IPS-NIHi7 (cell line): ENCODE data around the gene RPTOR.

ENCODE experiments used
- DNase-seq: peaks from one replicate; pipeline ENCODE4 v3.0.0; 2012; ENCODE audit warnings: mixed read lengths; ENCODE audit errors: extremely low spot score

RPTOR gene

DNA sequence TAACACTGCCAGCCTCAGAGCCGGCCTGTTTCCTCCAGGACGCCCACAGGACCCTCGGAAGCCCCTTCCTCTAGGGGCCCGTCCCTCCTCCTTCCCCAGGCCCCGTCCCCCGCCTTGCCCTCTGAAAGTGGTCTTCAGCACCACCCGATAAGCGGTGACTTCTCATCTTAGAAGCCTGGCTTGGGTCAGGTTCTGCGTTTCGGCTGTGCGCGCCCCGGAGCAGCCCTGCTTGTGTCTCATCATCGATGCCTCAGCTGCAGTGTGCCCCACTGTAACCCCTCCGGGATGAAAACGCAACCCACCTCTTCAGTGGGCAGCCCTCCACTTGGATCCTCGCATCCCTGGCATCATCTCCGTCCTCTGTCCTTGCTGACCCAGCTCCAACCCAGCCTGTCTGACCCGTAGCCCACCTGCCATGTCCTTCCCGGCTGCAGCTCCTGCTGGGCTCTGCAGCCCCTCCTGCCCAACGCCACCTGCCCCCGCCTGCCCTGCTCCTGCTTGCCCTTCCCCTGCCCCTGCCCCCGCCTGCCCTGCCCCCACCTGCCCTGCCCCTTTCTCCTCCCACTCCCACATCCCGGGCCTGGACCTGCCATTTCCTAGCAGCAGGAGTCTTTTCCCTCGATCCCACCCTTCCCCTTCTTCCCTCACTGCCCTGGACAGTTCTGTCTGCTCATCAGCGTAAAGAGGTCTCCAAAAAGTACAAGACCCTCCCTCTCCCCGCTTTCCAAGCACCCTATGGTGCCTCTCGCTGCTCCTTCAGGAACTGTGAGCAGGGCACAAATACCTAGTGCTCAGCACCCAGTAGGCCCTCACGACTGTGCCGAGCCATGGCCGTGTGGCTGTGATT, 334.5 kb downstream of the RPTOR start:
- DNase-seq, result no peak

GRCh38 chr17:80879723-80880647, 335.3 kb downstream of the RPTOR start:
- DNase-seq, result no peak

DNA sequence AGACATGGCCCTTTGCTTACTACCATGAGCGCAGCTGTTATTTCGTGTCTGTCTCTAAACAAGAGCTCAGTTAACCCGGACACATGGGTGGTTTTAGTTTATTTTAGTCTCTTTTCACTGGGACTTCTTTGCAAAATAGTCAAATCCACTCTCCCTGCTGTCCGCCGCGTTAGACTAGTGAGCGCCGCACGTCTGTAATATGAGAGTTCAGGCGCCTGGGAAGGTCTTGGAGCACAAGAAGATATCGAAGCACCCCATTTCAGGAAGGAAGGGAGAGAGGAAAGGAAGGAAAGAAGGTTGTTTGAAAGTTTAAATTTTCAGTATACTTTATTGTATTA, 336.0 kb downstream of the RPTOR start:
- DNase-seq, result no peak

DNA sequence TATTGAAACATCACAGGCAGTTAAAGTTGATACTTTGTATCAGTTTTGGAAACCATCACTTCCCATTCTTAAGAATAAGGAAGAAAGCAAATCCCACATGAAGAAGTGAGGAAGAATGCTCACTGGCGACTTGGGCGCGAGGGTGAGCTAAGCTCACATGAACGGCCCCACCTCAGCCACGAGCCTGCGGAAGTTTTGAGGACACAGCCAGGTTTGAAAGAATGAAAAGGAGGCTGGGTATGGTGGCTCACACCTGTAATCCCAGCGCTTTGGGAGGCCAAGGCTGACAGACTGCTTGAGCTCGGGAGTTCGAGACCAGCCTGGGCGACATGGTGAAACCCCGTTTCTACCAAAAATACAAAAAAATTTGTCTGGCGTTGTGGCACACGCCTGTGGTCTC, 336.7 kb downstream of the RPTOR start:
- no peak for DNase-seq

- DNase-seq, result no peak
Measured at GRCh38 chr17:80882323-80882722, 337.7 kb downstream of the RPTOR start.

- no peak for DNase-seq
Measured at GRCh38 chr17:80882926-80883685, 338.5 kb downstream of the RPTOR start.

DNA sequence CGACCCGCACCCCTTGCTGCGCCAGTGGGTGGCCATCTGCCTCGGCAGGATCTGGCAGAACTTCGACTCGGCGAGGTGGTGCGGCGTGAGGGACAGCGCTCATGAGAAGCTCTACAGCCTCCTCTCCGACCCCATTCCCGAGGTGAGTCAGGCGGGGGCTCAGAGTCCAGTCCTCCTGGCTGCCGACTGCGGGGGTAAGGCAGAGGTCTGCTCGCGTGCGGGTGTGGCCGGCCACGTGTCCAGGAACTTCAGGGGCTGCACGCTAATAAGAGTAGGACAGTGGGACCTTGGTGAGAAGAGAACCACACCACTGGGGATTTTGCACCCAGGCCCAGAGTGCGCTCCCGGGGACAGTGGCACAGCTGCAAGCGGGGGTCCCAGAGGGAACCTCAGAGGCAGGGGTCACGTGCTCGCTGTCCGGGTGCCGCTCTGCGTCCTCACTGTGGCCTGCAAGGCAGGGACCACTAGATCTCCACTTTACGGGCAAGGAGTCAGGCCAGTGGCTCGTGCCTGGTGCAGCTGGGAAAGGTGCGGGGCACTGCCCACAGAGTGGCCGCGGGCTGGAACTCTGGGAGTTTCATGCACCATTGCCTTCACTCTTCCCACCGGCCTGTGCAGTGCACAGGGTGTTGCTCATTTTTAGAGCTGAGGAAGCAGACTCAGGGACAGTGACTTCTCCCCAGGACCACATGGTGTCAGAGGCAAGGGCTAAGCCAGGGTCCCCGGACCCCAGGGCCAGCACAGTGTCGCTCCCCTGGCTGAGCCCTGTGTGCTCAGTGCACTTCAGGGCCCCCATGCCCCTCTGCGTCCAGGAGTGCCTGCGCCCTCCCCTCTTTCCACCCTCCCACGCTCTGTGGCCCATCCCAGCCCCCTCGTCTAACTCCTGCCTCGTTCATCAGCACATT, 339.4 kb downstream of the RPTOR start:
- DNase-seq, result no peak

- DNase-seq, result no peak
Measured at GRCh38 chr17:80884811-80885210, 340.2 kb downstream of the RPTOR start.

GRCh38 chr17:80885947-80886582, 341.4 kb downstream of the RPTOR start:
- no peak for DNase-seq

DNA sequence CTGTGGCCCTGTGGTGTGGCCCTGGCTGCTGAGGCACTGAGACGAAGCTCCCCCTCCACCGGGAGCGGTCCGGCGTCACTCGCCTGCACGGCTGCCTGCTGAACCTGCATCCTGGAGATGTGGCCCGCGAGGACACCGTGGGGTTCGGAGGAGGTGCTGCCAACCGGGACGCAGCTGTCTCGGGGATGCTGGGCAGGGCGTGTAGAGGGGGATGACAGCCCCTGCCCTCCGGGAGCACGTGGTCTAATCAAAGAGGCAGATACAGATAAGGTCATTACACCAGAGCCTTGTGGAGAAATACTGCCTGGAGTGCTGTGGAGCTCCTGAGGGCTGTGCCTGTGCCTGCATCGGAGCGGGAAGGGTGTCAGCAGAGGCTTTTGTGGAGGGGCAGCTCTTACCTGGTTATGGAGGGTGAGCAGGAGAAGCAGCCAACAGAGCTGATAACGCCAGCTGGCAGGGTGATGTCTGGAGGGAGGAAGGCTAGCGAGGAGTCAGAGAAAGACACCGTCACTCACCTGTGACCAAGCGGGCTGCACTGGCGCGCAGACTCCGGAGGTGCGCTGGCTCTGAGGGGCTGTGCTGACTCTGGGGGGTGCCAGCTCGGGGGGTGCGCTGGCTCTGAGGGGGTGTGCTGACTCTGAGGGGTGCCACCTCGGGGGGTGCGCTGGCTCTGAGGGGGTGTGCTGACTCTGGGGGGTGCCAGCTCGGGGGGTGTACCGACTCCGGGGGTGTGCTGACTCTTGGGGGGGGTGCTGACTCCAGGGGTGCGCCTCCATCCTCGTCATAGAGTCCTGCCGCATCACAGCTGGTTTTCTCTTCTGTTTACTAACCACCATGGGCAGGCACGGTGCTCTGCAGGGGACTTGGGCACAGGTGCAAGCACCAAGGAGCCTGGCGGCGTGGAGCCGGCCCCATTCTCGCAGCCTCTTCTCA, 342.3 kb downstream of the RPTOR start:
- no peak for DNase-seq

DNA sequence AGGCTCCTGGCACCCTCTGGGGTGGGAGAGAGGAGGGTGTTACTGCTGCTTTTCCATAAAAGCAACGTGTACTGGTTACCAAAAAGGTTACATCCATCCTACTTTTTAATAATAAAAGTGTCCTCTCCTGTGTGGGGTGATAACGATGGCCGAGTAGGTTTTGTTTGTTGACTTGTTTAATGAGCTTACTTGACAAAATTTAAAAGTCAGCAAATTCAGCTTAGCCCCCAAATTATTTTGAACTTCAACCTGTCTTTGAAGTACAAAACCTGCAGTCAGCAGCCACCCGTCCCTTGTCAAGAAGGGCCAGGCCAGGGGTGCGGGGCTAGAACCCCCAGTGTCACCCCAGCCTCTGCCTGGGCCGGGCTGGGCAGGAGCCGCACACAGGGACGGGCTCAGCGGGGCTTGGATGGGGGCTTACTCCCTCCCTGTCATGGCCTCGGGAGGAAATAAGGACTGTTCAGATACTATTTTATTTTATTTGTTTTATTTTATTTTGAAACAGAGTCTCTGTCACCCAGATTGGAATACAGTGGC, 343.1 kb downstream of the RPTOR start:
- DNase-seq, result no peak

- no peak for DNase-seq
Measured at GRCh38 chr17:80888276-80889160, 343.9 kb downstream of the RPTOR start.

DNA sequence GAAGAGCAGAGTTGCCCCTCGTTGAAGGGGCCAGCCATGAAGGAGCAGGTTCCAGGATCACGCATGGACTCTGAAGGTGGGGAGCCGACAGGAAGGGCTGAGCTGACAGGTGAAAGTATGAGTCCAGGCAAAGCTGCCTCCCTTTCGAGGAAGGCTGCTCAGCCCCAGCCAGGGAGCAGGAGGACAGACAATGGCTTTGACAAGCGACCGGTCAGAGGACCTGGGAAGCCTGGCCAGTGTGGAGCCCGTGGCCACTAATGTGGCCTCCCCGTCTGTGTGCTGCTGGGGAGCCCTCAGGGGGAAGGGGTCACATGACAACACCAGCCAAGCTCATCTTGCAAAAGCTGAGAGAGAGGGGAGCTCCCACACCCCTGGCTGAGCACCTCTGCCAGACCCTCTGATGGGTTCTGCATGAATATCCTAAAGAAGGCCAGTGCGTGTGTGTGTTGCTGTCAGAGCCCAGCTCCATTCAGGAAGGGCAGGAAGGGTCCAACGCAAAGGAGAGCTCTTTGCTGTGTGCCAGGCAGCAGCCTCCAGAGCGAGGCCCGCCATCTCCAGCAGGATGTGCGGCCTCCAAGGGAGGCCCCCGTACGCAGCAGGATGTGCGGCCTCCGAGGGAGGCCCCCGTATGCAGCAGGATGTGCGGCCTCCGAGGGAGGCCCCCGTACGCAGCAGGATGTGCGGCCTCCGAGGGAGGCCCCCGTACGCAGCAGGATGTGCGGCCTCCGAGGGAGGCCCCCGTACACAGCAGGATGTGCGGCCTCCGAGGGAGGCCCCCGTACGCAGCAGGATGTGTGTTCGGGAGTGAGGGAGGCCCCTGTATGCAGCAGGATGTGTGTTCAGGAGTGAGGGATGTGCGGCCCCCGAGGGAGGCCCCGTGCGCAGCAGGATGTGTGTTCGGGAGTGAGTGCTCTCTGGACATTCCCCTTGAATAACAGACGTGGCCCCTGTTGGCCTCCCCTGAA, 344.9 kb downstream of the RPTOR start:
- DNase-seq, result no peak

GRCh38 chr17:80890196-80890920, 345.7 kb downstream of the RPTOR start:
- no peak for DNase-seq

DNA sequence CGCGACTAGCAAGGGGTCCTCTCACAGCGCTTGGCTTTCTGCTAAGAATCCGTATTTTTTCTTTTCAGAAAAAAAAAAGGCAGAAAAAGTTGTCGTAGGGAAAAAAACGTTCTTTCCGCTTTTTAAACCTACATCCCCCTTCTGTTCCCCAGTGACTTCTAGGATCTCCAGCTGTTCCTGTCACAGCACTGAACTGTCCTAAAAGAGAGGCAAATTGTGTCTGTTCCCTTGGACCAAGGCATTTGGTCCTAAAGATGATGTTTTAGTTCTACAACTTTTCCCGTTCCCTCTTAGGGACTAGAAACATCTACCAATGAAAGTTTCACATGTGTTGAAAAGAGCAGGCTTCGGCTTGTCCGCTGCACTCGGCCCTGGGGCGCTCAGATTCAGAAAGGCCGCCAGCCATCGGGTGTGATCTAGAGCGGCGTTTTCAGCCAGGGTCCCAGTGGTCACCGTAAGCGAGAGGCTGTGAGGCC, 346.3 kb downstream of the RPTOR start:
- no peak for DNase-seq

- DNase-seq, result no peak
Measured at GRCh38 chr17:80891397-80892018, 346.9 kb downstream of the RPTOR start.
